MCF 10A (cell line): ENCODE measurements around the gene FRMPD4. TPM values are rescaled to one million over a fixed set of nuclear protein-coding genes. Genes with fewer than 3 reads are reported as not detected.

Experiments used
- BruUV-seq: library from RNA; stranded (reverse); fragments of 400-500 nt; replicated peaks from 2 replicates; lab custom pipeline; 2021; lab: Mats Ljungman, UMichigan
- CTCF ChIA-PET: fragments of 300-600 bp; sonication (Branson Sonifier 250); formaldehyde crosslinking; extraction: SDS; loops from one replicate; lab custom pipeline; 2021; ENCODE audit warnings: antibody characterized with exemption, inconsistent platforms; lab: Yijun Ruan, JAX
- POLR2A ChIA-PET: fragments of 300-600, 350-650 bp; sonication (Branson Sonifier 250); formaldehyde crosslinking; extraction: SDS; loops from one replicate; lab custom pipeline; 2020; ENCODE audit warnings: antibody characterized with exemption, inconsistent platforms; lab: Yijun Ruan, JAX
- DNase-seq: peaks from one replicate; pipeline ENCODE4 v3.0.0-alpha.2; 2018; ENCODE audit not compliant: unreplicated experiment
- H3K27ac Mint-ChIP-seq: one replicate; pipeline ENCODE4 v1.8.0; 2022; ENCODE audit warnings: mild to moderate bottlenecking, low read depth, mixed read lengths; ENCODE audit not compliant: unreplicated experiment
- H3K27me3 Mint-ChIP-seq: one replicate; pipeline ENCODE4 v1.8.0; 2022; ENCODE audit warnings: mixed read lengths; ENCODE audit not compliant: insufficient read depth, unreplicated experiment
- H3K36me3 Mint-ChIP-seq: one replicate; pipeline ENCODE4 v1.8.0; 2022; ENCODE audit warnings: mild to moderate bottlenecking, moderate library complexity, mixed read lengths; ENCODE audit not compliant: insufficient read depth, unreplicated experiment
- H3K4me1 Mint-ChIP-seq: one replicate; pipeline ENCODE4 v1.8.0; 2022; ENCODE audit warnings: mixed read lengths; ENCODE audit not compliant: insufficient read depth, unreplicated experiment
- H3K4me3 Mint-ChIP-seq: one replicate; pipeline ENCODE4 v1.8.0; 2022; ENCODE audit warnings: mild to moderate bottlenecking, moderate library complexity, mixed read lengths; ENCODE audit not compliant: unreplicated experiment
- H3K9me3 Mint-ChIP-seq: one replicate; pipeline ENCODE4 v1.8.0; 2022; ENCODE audit warnings: mixed read lengths; ENCODE audit not compliant: unreplicated experiment
- CTCF ChIP-seq: fragments of 200-600 bp; IDR thresholded peaks from one replicate; pipeline ENCODE4 v1.8.0; 2022; ENCODE audit warnings: antibody characterized with exemption, mild to moderate bottlenecking; ENCODE audit not compliant: unreplicated experiment
- intact Hi-C: fragments of 100-400 bp; cut with micrococcal nuclease; formaldehyde crosslinking; loops from 2 replicates; pipeline ENCODE4 v1.14.1; 2022
- total RNA-seq: library from RNA; stranded (reverse); gene quantifications from 2 replicates; pipeline ENCODE4 v1.2.3, GENCODE V29; 2022

Gene FRMPD4
- total RNA-seq, 1 experiment from 2014 or later = not detected

GRCh38 chrX:12239356-12240082 lies 101.2 kb downstream of the FRMPD4 start:
- no peaks in the 10 kb centered on the region for H3K9me3 Mint-ChIP-seq
- CTCF ChIA-PET = no interaction called here

GRCh38 chrX:12240491-12240890 lies 102.2 kb downstream of the FRMPD4 start:
- Mint-ChIP-seq H3K4me1 (peaks cover 5% of the 10 kb centered on the region), H3K36me3 (no peaks in the 10 kb centered on the region), H3K27ac (no peak overlapping the region), H3K27me3 (no peaks in the 10 kb centered on the region), H3K9me3 (no peaks in the 10 kb centered on the region), H3K4me3 (no peak overlapping the region)
- intact Hi-C loops = no loop called here
- DNase-seq = no peak
- ChIA-PET CTCF (no interaction called here), POLR2A (no interaction called here)
- no TSS peak for BruUV-seq
- no peak for TF ChIP-seq CTCF

More at GRCh38 chrX:12239356-12240082, 101.2 kb downstream of the FRMPD4 start:
- intact Hi-C loops = no loop called here
- H3K4me3 Mint-ChIP-seq = no peak overlapping the region
- DNase-seq = no peak
- H3K4me1 Mint-ChIP-seq = peaks cover 5% of the 10 kb centered on the region
- no peak for TF ChIP-seq CTCF
- no peak overlapping the region for H3K27ac Mint-ChIP-seq
- POLR2A ChIA-PET = no interaction called here
- H3K36me3 Mint-ChIP-seq = no peaks in the 10 kb centered on the region
- no TSS peak for BruUV-seq
- H3K27me3 Mint-ChIP-seq = no peaks in the 10 kb centered on the region

GRCh38 chrX:12241026-12241425 lies 102.8 kb downstream of the FRMPD4 start:
- no peaks in the 10 kb centered on the region for H3K36me3 Mint-ChIP-seq
- H3K27ac Mint-ChIP-seq = no peak overlapping the region
- POLR2A ChIA-PET = no interaction called here
- H3K9me3 Mint-ChIP-seq = no peaks in the 10 kb centered on the region
- CTCF ChIA-PET = no interaction called here
- DNase-seq = peak; percentile 5
- no peaks in the 10 kb centered on the region for H3K27me3 Mint-ChIP-seq
- BruUV-seq = no TSS peak
- intact Hi-C loops = no loop called here
- H3K4me1 Mint-ChIP-seq = peaks cover 5% of the 10 kb centered on the region
- no peak for TF ChIP-seq CTCF
- H3K4me3 Mint-ChIP-seq = no peak overlapping the region

GRCh38 chrX:12245650-12246645 lies 107.7 kb downstream of the FRMPD4 start:
- CTCF ChIA-PET = no interaction called here
- Mint-ChIP-seq H3K27ac (no peak overlapping the region), H3K36me3 (no peaks in the 10 kb centered on the region), H3K4me3 (no peak overlapping the region), H3K9me3 (no peaks in the 10 kb centered on the region), H3K4me1 (no peaks in the 10 kb centered on the region), H3K27me3 (peaks cover 7% of the 10 kb centered on the region)
- TF ChIP-seq CTCF = no peak
- no TSS peak for BruUV-seq
- POLR2A ChIA-PET = interaction anchor here (0.8 kb wide), 1 partner anchor 9 kb away, joined by 3 read pairs; no protein-coding TSS in a partner anchor
- intact Hi-C loops = no loop called here
- peak; percentile 33 for DNase-seq
